ENCODE results near the gene CLMN. TPM values are rescaled to one million over a fixed set of nuclear protein-coding genes. Genes with fewer than 3 reads are reported as not detected.

The CLMN gene
- total and polyA plus RNA-seq, 2 donors, result 0.71 to 1.9 TPM

- Histone ChIP-seq H3K4me3 (ENCODE audit: low read length in 2 of 2) (no peak overlapping the region), H3K4me1 (ENCODE audit: control insufficient read depth in 2 of 2, insufficient read depth in 2 of 2, low read length in 2 of 2) (no peaks in the 10 kb centered on the region), H3K36me3 (ENCODE audit: control insufficient read depth in 2 of 2, insufficient read depth in 2 of 2, low read length in 1 of 2) (no peaks in the 10 kb centered on the region), H3K27ac (ENCODE audit: low read depth in 1 of 2, low read length in 1 of 2) (no peak overlapping the region), H3K9me3 (ENCODE audit: control insufficient read depth in 2 of 2, insufficient read depth in 1 of 2, low read length in 1 of 2) (no peaks in the 10 kb centered on the region), H3K27me3 (ENCODE audit: control insufficient read depth in 2 of 2, insufficient read depth in 1 of 2, low read length in 1 of 2) (no peaks in the 10 kb centered on the region)
- no peak for DNase-seq (ENCODE audit: low read depth in 6 of 9, low spot score in 9 of 9)
- 69% methylated on average over 6 of the region's 6 CpGs for WGBS
Measured at GRCh38 chr14:95248432-95248831, 71.3 kb downstream of the CLMN start.

GRCh38 chr14:95246870-95247269 is 72.8 kb downstream of the CLMN start:
- H3K4me1 ChIP-seq (ENCODE audit: control insufficient read depth in 2 of 2, insufficient read depth in 2 of 2, low read length in 2 of 2), result no peaks in the 10 kb centered on the region
- H3K4me3 ChIP-seq (ENCODE audit: low read length in 2 of 2), result no peak overlapping the region
- no peaks in the 10 kb centered on the region for H3K9me3 ChIP-seq (ENCODE audit: control insufficient read depth in 2 of 2, insufficient read depth in 1 of 2, low read length in 1 of 2)
- no peak overlapping the region for H3K27ac ChIP-seq (ENCODE audit: low read depth in 1 of 2, low read length in 1 of 2)
- H3K27me3 ChIP-seq (ENCODE audit: control insufficient read depth in 2 of 2, insufficient read depth in 1 of 2, low read length in 1 of 2), result no peaks in the 10 kb centered on the region
- no peak for DNase-seq (ENCODE audit: low read depth in 6 of 9, low spot score in 9 of 9)
- H3K36me3 ChIP-seq (ENCODE audit: control insufficient read depth in 2 of 2, insufficient read depth in 2 of 2, low read length in 1 of 2), result no peaks in the 10 kb centered on the region

- no peak overlapping the region for H3K27ac ChIP-seq (ENCODE audit: low read depth in 1 of 2, low read length in 1 of 2)
- no peak for DNase-seq (ENCODE audit: low read depth in 6 of 9, low spot score in 9 of 9)
- H3K9me3 ChIP-seq (ENCODE audit: control insufficient read depth in 2 of 2, insufficient read depth in 1 of 2, low read length in 1 of 2), result no peaks in the 10 kb centered on the region
- no peaks in the 10 kb centered on the region for H3K27me3 ChIP-seq (ENCODE audit: control insufficient read depth in 2 of 2, insufficient read depth in 1 of 2, low read length in 1 of 2)
- WGBS, result over 99% methylated on average over 2 of the region's 2 CpGs
- no peaks in the 10 kb centered on the region for H3K4me1 ChIP-seq (ENCODE audit: control insufficient read depth in 2 of 2, insufficient read depth in 2 of 2, low read length in 2 of 2)
- no peaks in the 10 kb centered on the region for H3K36me3 ChIP-seq (ENCODE audit: control insufficient read depth in 2 of 2, insufficient read depth in 2 of 2, low read length in 1 of 2)
- H3K4me3 ChIP-seq (ENCODE audit: low read length in 2 of 2), result no peak overlapping the region
Measured at GRCh38 chr14:95245334-95245733, 74.4 kb downstream of the CLMN start.

GRCh38 chr14:95244587-95244986 is 75.1 kb downstream of the CLMN start:
- WGBS, result 97% methylated on average over 3 of the region's 3 CpGs
- H3K27ac ChIP-seq (ENCODE audit: low read depth in 1 of 2, low read length in 1 of 2), result no peak overlapping the region
- H3K27me3 ChIP-seq (ENCODE audit: control insufficient read depth in 2 of 2, insufficient read depth in 1 of 2, low read length in 1 of 2), result no peaks in the 10 kb centered on the region
- no peaks in the 10 kb centered on the region for H3K9me3 ChIP-seq (ENCODE audit: control insufficient read depth in 2 of 2, insufficient read depth in 1 of 2, low read length in 1 of 2)
- no peaks in the 10 kb centered on the region for H3K4me1 ChIP-seq (ENCODE audit: control insufficient read depth in 2 of 2, insufficient read depth in 2 of 2, low read length in 2 of 2)
- H3K36me3 ChIP-seq (ENCODE audit: control insufficient read depth in 2 of 2, insufficient read depth in 2 of 2, low read length in 1 of 2), result no peaks in the 10 kb centered on the region
- DNase-seq (ENCODE audit: low read depth in 6 of 9, low spot score in 9 of 9), result no peak
- H3K4me3 ChIP-seq (ENCODE audit: low read length in 2 of 2), result no peak overlapping the region

GRCh38 chr14:95242870-95243269 is 76.8 kb downstream of the CLMN start:
- H3K36me3 ChIP-seq (ENCODE audit: control insufficient read depth in 2 of 2, insufficient read depth in 2 of 2, low read length in 1 of 2), result no peaks in the 10 kb centered on the region
- H3K27ac ChIP-seq (ENCODE audit: low read depth in 1 of 2, low read length in 1 of 2), result no peak overlapping the region
- H3K27me3 ChIP-seq (ENCODE audit: control insufficient read depth in 2 of 2, insufficient read depth in 1 of 2, low read length in 1 of 2), result no peaks in the 10 kb centered on the region
- H3K4me3 ChIP-seq (ENCODE audit: low read length in 2 of 2), result no peak overlapping the region
- no peaks in the 10 kb centered on the region for H3K9me3 ChIP-seq (ENCODE audit: control insufficient read depth in 2 of 2, insufficient read depth in 1 of 2, low read length in 1 of 2)
- no peak for DNase-seq (ENCODE audit: low read depth in 6 of 9, low spot score in 9 of 9)
- WGBS, result 97% methylated on average over 1 of the region's 1 CpG
- H3K4me1 ChIP-seq (ENCODE audit: control insufficient read depth in 2 of 2, insufficient read depth in 2 of 2, low read length in 2 of 2), result no peaks in the 10 kb centered on the region

- no peaks in the 10 kb centered on the region for H3K9me3 ChIP-seq (ENCODE audit: control insufficient read depth in 2 of 2, insufficient read depth in 1 of 2, low read length in 1 of 2)
- no peaks in the 10 kb centered on the region for H3K36me3 ChIP-seq (ENCODE audit: control insufficient read depth in 2 of 2, insufficient read depth in 2 of 2, low read length in 1 of 2)
- no peak overlapping the region for H3K4me3 ChIP-seq (ENCODE audit: low read length in 2 of 2)
- H3K27ac ChIP-seq (ENCODE audit: low read depth in 1 of 2, low read length in 1 of 2), result no peak overlapping the region
- no peaks in the 10 kb centered on the region for H3K27me3 ChIP-seq (ENCODE audit: control insufficient read depth in 2 of 2, insufficient read depth in 1 of 2, low read length in 1 of 2)
- no peaks in the 10 kb centered on the region for H3K4me1 ChIP-seq (ENCODE audit: control insufficient read depth in 2 of 2, insufficient read depth in 2 of 2, low read length in 2 of 2)
- no peak for DNase-seq (ENCODE audit: low read depth in 6 of 9, low spot score in 9 of 9)
- WGBS, result 96% methylated on average over 6 of the region's 6 CpGs
Measured at GRCh38 chr14:95240859-95241813, 78.6 kb downstream of the CLMN start.

GRCh38 chr14:95238487-95239298 is 81.0 kb downstream of the CLMN start:
- no peak for DNase-seq (ENCODE audit: low read depth in 6 of 9, low spot score in 9 of 9)
- Histone ChIP-seq H3K27ac (ENCODE audit: low read depth in 1 of 2, low read length in 1 of 2) (no peak overlapping the region), H3K9me3 (ENCODE audit: control insufficient read depth in 2 of 2, insufficient read depth in 1 of 2, low read length in 1 of 2) (no peaks in the 10 kb centered on the region), H3K4me3 (ENCODE audit: low read length in 2 of 2) (no peak overlapping the region), H3K4me1 (ENCODE audit: control insufficient read depth in 2 of 2, insufficient read depth in 2 of 2, low read length in 2 of 2) (no peaks in the 10 kb centered on the region), H3K27me3 (ENCODE audit: control insufficient read depth in 2 of 2, insufficient read depth in 1 of 2, low read length in 1 of 2) (no peaks in the 10 kb centered on the region), H3K36me3 (ENCODE audit: control insufficient read depth in 2 of 2, insufficient read depth in 2 of 2, low read length in 1 of 2) (no peaks in the 10 kb centered on the region)
- WGBS, result 92% methylated on average over 10 of the region's 10 CpGs

GRCh38 chr14:95237958-95238340 is 81.8 kb downstream of the CLMN start:
- no peaks in the 10 kb centered on the region for H3K36me3 ChIP-seq (ENCODE audit: control insufficient read depth in 2 of 2, insufficient read depth in 2 of 2, low read length in 1 of 2)
- H3K9me3 ChIP-seq (ENCODE audit: control insufficient read depth in 2 of 2, insufficient read depth in 1 of 2, low read length in 1 of 2), result no peaks in the 10 kb centered on the region
- no peaks in the 10 kb centered on the region for H3K4me1 ChIP-seq (ENCODE audit: control insufficient read depth in 2 of 2, insufficient read depth in 2 of 2, low read length in 2 of 2)
- no peaks in the 10 kb centered on the region for H3K27me3 ChIP-seq (ENCODE audit: control insufficient read depth in 2 of 2, insufficient read depth in 1 of 2, low read length in 1 of 2)
- H3K4me3 ChIP-seq (ENCODE audit: low read length in 2 of 2), result no peak overlapping the region
- no peak overlapping the region for H3K27ac ChIP-seq (ENCODE audit: low read depth in 1 of 2, low read length in 1 of 2)
- DNase-seq (ENCODE audit: low read depth in 6 of 9, low spot score in 9 of 9), result no peak
- WGBS, result 89% methylated on average over 11 of the region's 11 CpGs
